ENCODE results near the gene OR2F2. TPM values are rescaled to one million over a fixed set of nuclear protein-coding genes. Genes with fewer than 3 reads are reported as not detected.

OR2F2 gene
- total and polyA plus RNA-seq, 2 experiments from 2014 or later = not detected

- in situ Hi-C loops (cut with MboI) = no loop called here
- no peak for DNase-seq
- H3K27ac ChIP-seq = no peak overlapping the region
- H3K36me3 ChIP-seq (ENCODE audit: low read depth) = no peaks in the 10 kb centered on the region
- no peaks in the 10 kb centered on the region for H3K27me3 ChIP-seq (replicated peaks; ENCODE audit: insufficient read depth)
- H4K20me1 ChIP-seq (ENCODE audit: insufficient read depth) = no peaks in the 10 kb centered on the region
- no peak overlapping the region for H2AFZ ChIP-seq
- TF ChIP-seq EZH2phosphoT487 (IDR thresholded peaks at IDR 0.05; ENCODE audit: insufficient read depth, low read depth) (no peak), EZH2 (IDR thresholded peaks at IDR 0.05; ENCODE audit: insufficient read depth, poor library complexity, severe bottlenecking) (no peak)
- WGBS, 2 experiments (ENCODE audit: low coverage in 1 of 2, low lambda C conversion rate in 2 of 2, missing lambda C conversion rate in 2 of 2) = 75 to 77% methylated on average over 7 of the region's 7 CpGs
- H3K9me2 ChIP-seq (ENCODE audit: insufficient read depth) = no peaks in the 10 kb centered on the region
- H3K79me2 ChIP-seq (ENCODE audit: insufficient read depth) = no peaks in the 10 kb centered on the region
- peaks cover 12% of the 10 kb centered on the region for H3K4me1 ChIP-seq (ENCODE audit: insufficient read depth)
- H3K9ac ChIP-seq = no peak overlapping the region
- peaks cover 12% of the 10 kb centered on the region for H3F3A ChIP-seq (ENCODE audit: insufficient read depth)
- H3K4me3 ChIP-seq = no peak overlapping the region
- H3K4me2 ChIP-seq (ENCODE audit: unreplicated experiment) = no peak overlapping the region
- H3K9me3 ChIP-seq (ENCODE audit: low read depth) = no peaks in the 10 kb centered on the region
Measured at GRCh38 chr7:143914938-143915652, 19.9 kb upstream of the OR2F2 start.

DNA sequence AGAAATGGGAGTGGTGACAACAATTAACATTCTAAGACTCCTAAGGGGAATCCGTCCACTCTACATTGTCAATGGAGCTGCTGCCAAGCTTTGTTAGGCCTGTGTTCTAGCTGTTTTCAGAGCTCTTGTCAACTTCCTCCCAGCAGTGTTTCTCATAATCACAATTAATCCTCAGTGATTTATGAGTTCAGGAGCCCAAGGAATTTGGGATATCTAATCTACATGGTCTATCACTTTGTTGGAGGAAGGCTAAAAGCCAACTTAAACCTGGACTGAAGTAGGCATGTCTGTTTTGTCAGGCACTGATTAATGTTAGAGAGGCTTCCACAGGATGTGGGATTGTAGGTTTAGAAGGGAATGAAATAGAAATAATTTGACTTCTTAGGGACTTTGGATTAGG is 10.2 kb upstream of the OR2F2 start:
- H3K9me3 ChIP-seq (ENCODE audit: low read depth) = no peaks in the 10 kb centered on the region
- H3K9me2 ChIP-seq (ENCODE audit: insufficient read depth) = no peaks in the 10 kb centered on the region
- H3K79me2 ChIP-seq (ENCODE audit: insufficient read depth) = no peaks in the 10 kb centered on the region
- H3K4me1 ChIP-seq (ENCODE audit: insufficient read depth) = peaks cover 6% of the 10 kb centered on the region; the same call in 1 of the 2 replicates
- H3F3A ChIP-seq (ENCODE audit: insufficient read depth) = peaks cover 6% of the 10 kb centered on the region; the same call in 1 of the 2 replicates
- no peak for TF ChIP-seq EZH2phosphoT487 (IDR thresholded peaks at IDR 0.05; ENCODE audit: insufficient read depth, low read depth)
- TF ChIP-seq EZH2 (IDR thresholded peaks at IDR 0.05; ENCODE audit: insufficient read depth, poor library complexity, severe bottlenecking) = no peak
- H4K20me1 ChIP-seq (ENCODE audit: insufficient read depth) = no peaks in the 10 kb centered on the region
- H3K9ac ChIP-seq = no peak overlapping the region
- in situ Hi-C loops (cut with MboI) = no loop called here
- no peak for DNase-seq
- peak overlapping the region; percentile 21 for H2AFZ ChIP-seq
- H3K4me3 ChIP-seq = no peak overlapping the region
- H3K27me3 ChIP-seq (replicated peaks; ENCODE audit: insufficient read depth) = no peaks in the 10 kb centered on the region
- H3K4me2 ChIP-seq (ENCODE audit: unreplicated experiment) = no peak overlapping the region
- no peaks in the 10 kb centered on the region for H3K36me3 ChIP-seq (ENCODE audit: low read depth)
- WGBS, 2 experiments (ENCODE audit: low coverage in 1 of 2, low lambda C conversion rate in 2 of 2, missing lambda C conversion rate in 2 of 2) = 29 to 42% methylated on average over 1 of the region's 1 CpG
- no peak overlapping the region for H3K27ac ChIP-seq

DNA sequence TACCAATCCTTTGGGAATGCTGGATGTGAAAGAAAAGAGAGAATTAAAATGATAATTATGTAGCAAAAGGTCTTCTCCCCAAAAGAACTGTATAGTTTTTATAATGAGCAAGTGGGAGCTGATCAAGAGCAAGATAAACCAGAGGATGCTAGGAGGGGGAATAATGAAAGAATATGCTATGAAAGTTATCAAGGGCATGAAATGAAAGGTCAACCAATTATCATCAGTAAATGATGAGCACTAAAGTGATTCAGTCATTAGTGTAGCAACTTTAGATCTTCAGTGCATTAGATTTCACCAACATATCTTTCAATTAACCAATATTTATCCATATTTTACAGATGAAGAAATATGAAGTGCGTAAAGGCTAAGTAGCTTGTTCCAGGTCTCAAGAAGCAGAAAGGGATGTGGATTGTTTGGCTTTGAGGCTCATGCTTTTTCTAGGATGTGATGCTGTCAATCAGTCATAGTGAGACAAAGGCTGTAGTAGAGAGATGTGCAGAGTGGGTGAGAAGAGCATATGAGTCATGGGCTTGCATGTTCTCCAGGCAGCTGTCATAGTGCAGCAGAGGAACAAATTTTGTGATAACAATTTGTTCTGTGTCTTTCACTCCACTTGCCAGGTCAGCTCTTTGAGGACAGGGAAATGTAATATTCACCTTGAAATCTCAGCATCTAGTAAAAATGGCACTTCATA is 5.7 kb upstream of the OR2F2 start:
- Histone ChIP-seq H3K9ac (no peak overlapping the region), H3K79me2 (ENCODE audit: insufficient read depth) (no peaks in the 10 kb centered on the region), H4K20me1 (ENCODE audit: insufficient read depth) (no peaks in the 10 kb centered on the region), H3K9me3 (ENCODE audit: low read depth) (no peaks in the 10 kb centered on the region), H3K4me1 (ENCODE audit: insufficient read depth) (peaks cover 28% of the 10 kb centered on the region), H3K4me3 (no peak overlapping the region), H3F3A (ENCODE audit: insufficient read depth) (peaks cover 20% of the 10 kb centered on the region), H3K9me2 (ENCODE audit: insufficient read depth) (no peaks in the 10 kb centered on the region), H3K27me3 (replicated peaks; ENCODE audit: insufficient read depth) (no peaks in the 10 kb centered on the region), H2AFZ (no peak overlapping the region), H3K4me2 (ENCODE audit: unreplicated experiment) (no peak overlapping the region), H3K36me3 (ENCODE audit: low read depth) (no peaks in the 10 kb centered on the region), H3K27ac (no peak overlapping the region)
- TF ChIP-seq EZH2phosphoT487 (IDR thresholded peaks at IDR 0.05; ENCODE audit: insufficient read depth, low read depth) (no peak), EZH2 (IDR thresholded peaks at IDR 0.05; ENCODE audit: insufficient read depth, poor library complexity, severe bottlenecking) (no peak)
- WGBS, 2 experiments (ENCODE audit: low coverage in 1 of 2, low lambda C conversion rate in 2 of 2, missing lambda C conversion rate in 2 of 2) = 86 to 100% methylated on average over 1 of the region's 1 CpG
- in situ Hi-C loops (cut with MboI) = no loop called here
- DNase-seq = peak; percentile 55

DNA sequence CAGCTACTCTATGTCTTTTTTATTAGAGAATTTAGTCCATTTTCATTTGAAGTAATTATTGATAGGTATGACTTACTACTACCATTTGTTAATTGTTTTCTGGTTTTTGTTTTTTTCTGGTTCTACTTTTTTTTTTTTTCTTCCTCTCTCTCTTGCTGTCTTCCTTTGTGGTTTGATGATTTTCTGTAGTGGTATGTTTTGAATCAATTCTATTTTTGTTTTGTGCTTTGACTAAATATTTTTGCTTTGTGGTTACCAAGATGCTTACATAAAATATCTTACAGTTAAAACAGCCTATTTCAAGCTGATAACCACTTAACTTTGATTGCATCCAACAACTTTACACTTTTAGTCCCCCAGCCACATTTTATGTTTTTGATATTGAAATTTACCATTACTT is 3.3 kb upstream of the OR2F2 start:
- peak overlapping the region; percentile 39 for H3K4me2 ChIP-seq (ENCODE audit: unreplicated experiment)
- no peaks in the 10 kb centered on the region for H3K27me3 ChIP-seq (replicated peaks; ENCODE audit: insufficient read depth)
- peaks cover 49% of the 10 kb centered on the region for H3K4me1 ChIP-seq (ENCODE audit: insufficient read depth)
- H3K36me3 ChIP-seq (ENCODE audit: low read depth) = no peaks in the 10 kb centered on the region
- H3K9me2 ChIP-seq (ENCODE audit: insufficient read depth) = no peaks in the 10 kb centered on the region
- peaks cover 36% of the 10 kb centered on the region for H3F3A ChIP-seq (ENCODE audit: insufficient read depth)
- no peak overlapping the region for H3K9ac ChIP-seq
- DNase-seq = peak; percentile 62
- no peaks in the 10 kb centered on the region for H3K79me2 ChIP-seq (ENCODE audit: insufficient read depth)
- no peak overlapping the region for H2AFZ ChIP-seq
- in situ Hi-C loops (cut with MboI) = no loop called here
- TF ChIP-seq EZH2 (IDR thresholded peaks at IDR 0.05; ENCODE audit: insufficient read depth, poor library complexity, severe bottlenecking) (no peak), EZH2phosphoT487 (IDR thresholded peaks at IDR 0.05; ENCODE audit: insufficient read depth, low read depth) (no peak)
- H3K4me3 ChIP-seq = no peak overlapping the region
- H3K27ac ChIP-seq = peak overlapping the region; percentile 45
- no peaks in the 10 kb centered on the region for H3K9me3 ChIP-seq (ENCODE audit: low read depth)
- no peaks in the 10 kb centered on the region for H4K20me1 ChIP-seq (ENCODE audit: insufficient read depth)
